Adipocyte (in vitro differentiated cells): ENCODE measurements around the gene SLC1A1.

Experiments
- DNase-seq: peaks from one replicate; pipeline ENCODE4 v3.0.0-alpha.2; 2015; ENCODE audit warnings: low read depth
- H3K27me3 ChIP-seq: replicated peaks from 2 replicates; pipeline ENCODE4 v1.7.0; 2013; ENCODE audit warnings: mild to moderate bottlenecking, low read length, moderate library complexity; ENCODE audit not compliant: control insufficient read depth, insufficient read depth
- H3K36me3 ChIP-seq: 2 replicates; pipeline ENCODE4 v1.7.0; 2013; ENCODE audit warnings: low read length, mild to moderate bottlenecking, moderate library complexity; ENCODE audit not compliant: control insufficient read depth, insufficient read depth, severe bottlenecking
- H3K4me1 ChIP-seq: 2 replicates; pipeline ENCODE4 v1.7.0; 2013; ENCODE audit warnings: mild to moderate bottlenecking, low read length, moderate library complexity; ENCODE audit not compliant: control insufficient read depth, insufficient read depth
- H3K4me3 ChIP-seq: 2 replicates; pipeline ENCODE4 v1.7.0; 2013; ENCODE audit warnings: mild to moderate bottlenecking, low read length, moderate library complexity
- H3K9ac ChIP-seq: 2 replicates; pipeline ENCODE4 v1.7.0; 2013; ENCODE audit warnings: mild to moderate bottlenecking, low read length, moderate library complexity
- H3K9me3 ChIP-seq: 2 replicates; pipeline ENCODE4 v1.7.0; 2013; ENCODE audit warnings: mild to moderate bottlenecking, low read length, moderate library complexity; ENCODE audit not compliant: control insufficient read depth

The SLC1A1 gene

DNA sequence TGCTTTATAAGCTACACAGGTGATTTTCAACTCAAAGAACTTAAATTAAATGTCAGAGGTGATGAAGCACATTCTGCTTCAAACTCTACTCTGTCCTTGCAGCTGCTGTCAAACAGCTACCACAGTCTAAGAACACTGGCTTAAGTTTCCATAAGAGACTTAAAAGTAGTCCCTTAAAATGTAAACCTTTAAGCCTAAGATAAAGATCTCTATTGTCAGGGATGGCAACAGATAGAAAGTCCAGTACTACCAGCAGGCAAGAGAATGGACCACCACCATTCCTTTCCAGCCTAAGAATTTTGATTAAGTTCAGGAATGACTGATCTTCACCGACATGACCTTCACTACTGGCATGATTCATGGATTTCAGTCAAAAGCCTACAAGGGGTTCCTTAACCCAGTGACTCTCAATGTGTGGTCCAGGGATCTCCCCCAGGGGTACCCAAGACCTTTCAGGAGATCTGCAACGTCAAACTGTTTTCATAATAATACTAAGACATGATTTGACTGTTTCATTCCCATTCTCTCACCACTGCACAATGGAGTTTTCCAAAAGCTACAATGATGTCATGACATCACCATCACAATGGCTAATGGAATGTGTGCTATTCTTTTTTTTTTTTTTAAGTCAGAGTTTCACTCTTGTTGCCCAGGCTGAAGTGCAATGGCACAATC, 130.8 kb downstream of the SLC1A1 start:
- Histone ChIP-seq H3K4me3 (no peak overlapping the region), H3K9ac (no peak overlapping the region), H3K9me3 (no peaks in the 10 kb centered on the region), H3K36me3 (no peaks in the 10 kb centered on the region), H3K27me3 (no peaks in the 10 kb centered on the region), H3K4me1 (no peaks in the 10 kb centered on the region)
- DNase-seq = peak; percentile 35

DNA sequence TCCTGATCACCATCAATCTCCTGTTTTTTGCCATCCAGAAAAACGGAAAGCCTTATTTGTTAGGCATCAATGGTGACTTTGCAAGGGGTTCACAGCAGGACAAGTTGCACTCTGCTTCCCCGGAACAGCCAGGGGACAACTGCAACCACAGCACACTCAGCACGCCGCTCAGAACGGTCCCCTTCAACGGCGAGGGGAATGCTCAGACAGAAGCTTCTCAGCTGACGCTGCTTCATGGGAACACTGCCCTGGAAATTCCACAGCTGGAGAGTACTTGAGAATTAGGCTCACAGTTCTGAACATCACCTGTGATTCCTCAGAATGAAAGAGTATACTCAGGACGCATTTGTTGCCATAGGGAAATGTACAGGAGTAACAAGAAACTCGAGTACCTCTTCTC, 131.7 kb downstream of the SLC1A1 start:
- no peaks in the 10 kb centered on the region for H3K36me3 ChIP-seq
- no peak for DNase-seq
- H3K9ac ChIP-seq = no peak overlapping the region
- H3K4me3 ChIP-seq = no peak overlapping the region
- H3K9me3 ChIP-seq = no peaks in the 10 kb centered on the region
- no peaks in the 10 kb centered on the region for H3K4me1 ChIP-seq
- no peaks in the 10 kb centered on the region for H3K27me3 ChIP-seq

DNA sequence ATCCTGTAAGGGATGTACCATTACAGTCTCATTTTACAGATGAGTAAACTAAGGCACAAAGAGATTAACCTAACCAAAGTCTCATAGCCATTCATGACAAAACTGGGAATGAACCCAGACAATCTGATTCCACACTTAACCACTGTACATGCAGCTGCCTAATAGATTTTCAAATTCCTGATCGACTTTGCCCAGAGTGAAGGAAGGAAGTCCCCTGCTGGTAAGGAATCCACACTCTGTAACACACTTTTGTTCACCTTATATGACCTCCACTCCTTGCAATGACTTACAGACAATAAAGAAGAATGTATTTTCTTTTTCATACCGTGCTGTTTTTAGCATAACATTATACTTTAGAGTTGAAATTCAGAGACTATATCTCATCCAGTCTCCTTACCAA, 140.6 kb downstream of the SLC1A1 start:
- Histone ChIP-seq H3K4me3 (no peak overlapping the region), H3K27me3 (no peaks in the 10 kb centered on the region), H3K9me3 (no peaks in the 10 kb centered on the region), H3K4me1 (no peaks in the 10 kb centered on the region), H3K9ac (no peak overlapping the region), H3K36me3 (no peaks in the 10 kb centered on the region)
- DNase-seq = no peak
